Measurements from ENCODE around the gene TLCD4.
"Not testable (repeated sequence)": the region's sequence is repeated elsewhere in the genome, so short reads cannot be mapped to it uniquely, and the experiment has no call there.

Gene TLCD4

GRCh38 chr1:95145493-95145892 is 28.3 kb downstream of the TLCD4 start:
- in situ Hi-C loops (cut with MboI; ENCODE audit: low sequenced_read_pairs) = no loop called here

- in situ Hi-C loops (cut with MboI; ENCODE audit: low sequenced_read_pairs) = no loop called here
Measured at GRCh38 chr1:95146637-95147036, 29.5 kb downstream of the TLCD4 start.

DNA sequence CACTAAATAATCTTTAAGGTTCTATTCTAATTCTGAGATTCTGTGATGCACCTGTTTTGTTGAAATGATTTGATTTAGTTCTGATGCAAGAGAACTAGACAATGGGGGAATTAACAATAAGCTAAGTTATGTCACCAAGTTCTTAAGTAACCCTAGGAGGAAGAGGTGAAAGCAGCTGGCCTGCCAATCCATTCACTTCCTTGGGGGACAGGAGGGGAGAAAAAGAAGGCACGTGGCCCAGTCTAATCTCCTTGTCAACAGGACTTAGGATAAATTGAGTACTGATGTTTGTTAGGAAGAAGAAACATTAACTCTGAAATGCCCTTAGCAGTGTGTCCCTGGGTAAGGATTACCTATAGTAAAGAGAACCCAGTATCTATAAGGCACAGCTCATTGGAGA is 36.9 kb downstream of the TLCD4 start:
- in situ Hi-C loops (cut with MboI; ENCODE audit: low sequenced_read_pairs) = no loop called here

- in situ Hi-C loops (cut with MboI; ENCODE audit: low sequenced_read_pairs) = not testable (repeated sequence)
Measured at GRCh38 chr1:95165569-95165968, 48.4 kb downstream of the TLCD4 start.

All from hTERT RPE-1 (cell line).